Immature natural killer cell (primary cell): ENCODE results near the gene MEIKIN. TPM values are rescaled to one million over a fixed set of nuclear protein-coding genes. Genes with fewer than 3 reads are reported as not detected.
A peak's percentile ranks its signal among the peaks of the same experiment; 100 is the strongest.

Source experiments
- DNase-seq, 3 donors: peaks; one replicate each; pipeline ENCODE4 v3.0.0; 2022; ENCODE audit warnings: mixed read lengths in 1 of 3
- H3K27ac Mint-ChIP-seq, 6 donors: one replicate each; pipeline ENCODE4 v1.8.0; 2020; ENCODE audit warnings: mixed read lengths in 6 of 6, mild to moderate bottlenecking in 5 of 6, inconsistent platforms in 4 of 6, moderate library complexity in 3 of 6
- H3K27me3 Mint-ChIP-seq, 3 donors: one replicate each; pipeline ENCODE4 v1.8.0; 2020 to 2021; ENCODE audit warnings: low read depth in 3 of 3, mild to moderate bottlenecking in 3 of 3, mixed read lengths in 3 of 3, moderate library complexity in 3 of 3, inconsistent platforms in 1 of 3
- H3K36me3 Mint-ChIP-seq, 3 donors: one replicate each; pipeline ENCODE4 v1.8.0; 2020; ENCODE audit warnings: mixed read lengths in 3 of 3, inconsistent platforms in 2 of 3, mild to moderate bottlenecking in 2 of 3
- H3K4me1 Mint-ChIP-seq, 2 donors: one replicate each; pipeline ENCODE4 v1.8.0; 2020; ENCODE audit warnings: inconsistent platforms in 2 of 2, mild to moderate bottlenecking in 2 of 2, mixed read lengths in 2 of 2, moderate library complexity in 1 of 2
- H3K4me3 Mint-ChIP-seq, 5 donors: one replicate each; pipeline ENCODE4 v1.8.0; 2020; ENCODE audit warnings: mild to moderate bottlenecking in 5 of 5, mixed read lengths in 5 of 5, inconsistent platforms in 3 of 5, moderate library complexity in 3 of 5
- H3K9me3 Mint-ChIP-seq, 6 donors: one replicate each; pipeline ENCODE4 v1.8.0; 2020; ENCODE audit warnings: mild to moderate bottlenecking in 6 of 6, mixed read lengths in 6 of 6, inconsistent platforms in 4 of 6, moderate library complexity in 3 of 6
- polyA plus RNA-seq, 3 donors: library from polyadenylated mRNA; unstranded; fragments of 300-500 nt; fragmentation: Illumina TruSeq; gene quantifications; one replicate each; pipeline ENCODE4 v1.2.3, GENCODE V29; 2021

The MEIKIN gene
- polyA plus RNA-seq, result under 1 TPM in 1 of 3 donors, not detected in 2; 0.72 TPM

GRCh38 chr5:131945551-131946168, at the start of gene MEIKIN:
MEIKIN (minus strand) TSS chr5:131945663; CDS start chr5:131945505, 158 bp downstream.
- Mint-ChIP-seq H3K9me3 (no peaks in the 10 kb centered on the region), H3K4me3 (no peak within 1 kb of the TSS), H3K27ac (no peak within 1 kb of the TSS), H3K36me3 (no peaks in the 10 kb centered on the region), H3K27me3 (peaks cover 0 to 4% (median 3%) of the 10 kb centered on the region in 3 donors), H3K4me1 (no peaks in the 10 kb centered on the region)
- no peak for DNase-seq

GRCh38 chr5:131994533-131995226, 49.2 kb upstream of the MEIKIN start:
- H3K4me1 Mint-ChIP-seq, result peaks cover 0 to 8% of the 10 kb centered on the region in 2 donors
- DNase-seq, result no peak
- H3K4me3 Mint-ChIP-seq, result no peak overlapping the region
- peaks cover 0 to 4% (median 2%) of the 10 kb centered on the region in 3 donors for H3K27me3 Mint-ChIP-seq
- H3K36me3 Mint-ChIP-seq, result no peaks in the 10 kb centered on the region
- H3K27ac Mint-ChIP-seq, result no peak overlapping the region
- no peaks in the 10 kb centered on the region for H3K9me3 Mint-ChIP-seq

- DNase-seq, result no peak
- H3K27ac Mint-ChIP-seq, result no peak overlapping the region
- peaks cover 0 to 4% (median 2%) of the 10 kb centered on the region in 3 donors for H3K27me3 Mint-ChIP-seq
- no peak overlapping the region for H3K4me3 Mint-ChIP-seq
- no peaks in the 10 kb centered on the region for H3K9me3 Mint-ChIP-seq
- no peaks in the 10 kb centered on the region for H3K36me3 Mint-ChIP-seq
- peaks cover 0 to 7% of the 10 kb centered on the region in 2 donors for H3K4me1 Mint-ChIP-seq
These were observed 48.6 kb upstream of the MEIKIN start for GRCh38 chr5:131994090-131994489.

GRCh38 chr5:131993676-131994075, 48.2 kb upstream of the MEIKIN start:
- no peak overlapping the region for H3K27ac Mint-ChIP-seq
- H3K9me3 Mint-ChIP-seq, result no peaks in the 10 kb centered on the region
- H3K27me3 Mint-ChIP-seq, result peaks cover 2 to 4% (median 3%) of the 10 kb centered on the region in 3 donors
- no peaks in the 10 kb centered on the region for H3K36me3 Mint-ChIP-seq
- H3K4me3 Mint-ChIP-seq, result no peak overlapping the region
- DNase-seq, result no peak
- peaks cover 0 to 3% of the 10 kb centered on the region in 2 donors for H3K4me1 Mint-ChIP-seq

- Mint-ChIP-seq H3K4me1 (no peaks in the 10 kb centered on the region), H3K27me3 (peaks cover 2 to 4% (median 3%) of the 10 kb centered on the region in 3 donors), H3K4me3 (no peak overlapping the region), H3K9me3 (no peaks in the 10 kb centered on the region), H3K36me3 (no peaks in the 10 kb centered on the region), H3K27ac (no peak overlapping the region)
- no peak for DNase-seq
These were observed 46.9 kb upstream of the MEIKIN start for GRCh38 chr5:131992370-131992769.

- no peaks in the 10 kb centered on the region for H3K36me3 Mint-ChIP-seq
- no peak overlapping the region for H3K4me3 Mint-ChIP-seq
- no peak for DNase-seq
- H3K27ac Mint-ChIP-seq, result peak overlapping the region in 1 of 6 donors; percentile 34
- H3K4me1 Mint-ChIP-seq, result no peaks in the 10 kb centered on the region
- no peaks in the 10 kb centered on the region for H3K9me3 Mint-ChIP-seq
- peaks cover 2 to 4% (median 3%) of the 10 kb centered on the region in 3 donors for H3K27me3 Mint-ChIP-seq
These were observed 46.3 kb upstream of the MEIKIN start for GRCh38 chr5:131991593-131992324.

GRCh38 chr5:131990716-131991115, 45.3 kb upstream of the MEIKIN start:
- Mint-ChIP-seq H3K36me3 (no peaks in the 10 kb centered on the region), H3K4me3 (no peak overlapping the region), H3K27me3 (peaks cover 2 to 4% (median 3%) of the 10 kb centered on the region in 3 donors), H3K4me1 (no peaks in the 10 kb centered on the region), H3K9me3 (no peaks in the 10 kb centered on the region), H3K27ac (no peak overlapping the region)
- no peak for DNase-seq

- Mint-ChIP-seq H3K36me3 (no peaks in the 10 kb centered on the region), H3K27ac (no peak overlapping the region), H3K4me1 (peaks cover 0 to 4% of the 10 kb centered on the region in 2 donors), H3K9me3 (no peaks in the 10 kb centered on the region), H3K4me3 (no peak overlapping the region), H3K27me3 (peaks cover 4 to 6% (median 6%) of the 10 kb centered on the region in 3 donors)
- DNase-seq, result no peak
These were observed 43.1 kb upstream of the MEIKIN start for GRCh38 chr5:131988601-131989000.

- H3K36me3 Mint-ChIP-seq, result no peaks in the 10 kb centered on the region
- no peaks in the 10 kb centered on the region for H3K9me3 Mint-ChIP-seq
- H3K4me3 Mint-ChIP-seq, result no peak overlapping the region
- DNase-seq, result no peak
- H3K4me1 Mint-ChIP-seq, result peaks cover 5 to 15% of the 10 kb centered on the region in 2 donors
- peak overlapping the region in 1 of 6 donors; percentile 65 for H3K27ac Mint-ChIP-seq
- peaks cover 6 to 9% (median 6%) of the 10 kb centered on the region in 3 donors for H3K27me3 Mint-ChIP-seq
These were observed 41.8 kb upstream of the MEIKIN start for GRCh38 chr5:131987251-131987650.

- DNase-seq, result no peak
- H3K9me3 Mint-ChIP-seq, result no peaks in the 10 kb centered on the region
- H3K27me3 Mint-ChIP-seq, result peaks cover 2 to 9% (median 6%) of the 10 kb centered on the region in 3 donors
- no peak overlapping the region for H3K4me3 Mint-ChIP-seq
- no peaks in the 10 kb centered on the region for H3K36me3 Mint-ChIP-seq
- H3K4me1 Mint-ChIP-seq, result peaks cover 5 to 15% of the 10 kb centered on the region in 2 donors
- H3K27ac Mint-ChIP-seq, result peak overlapping the region in 1 of 6 donors; percentile 3
These were observed 40.9 kb upstream of the MEIKIN start for GRCh38 chr5:131986161-131986912.

- Mint-ChIP-seq H3K36me3 (no peaks in the 10 kb centered on the region), H3K4me3 (no peak overlapping the region)
These were observed 39.6 kb upstream of the MEIKIN start for GRCh38 chr5:131984956-131985665.

GRCh38 chr5:131983244-131983771, 37.8 kb upstream of the MEIKIN start:
- no peak overlapping the region for H3K4me3 Mint-ChIP-seq
- H3K27ac Mint-ChIP-seq, result no peak overlapping the region

More at GRCh38 chr5:131984956-131985665, 39.6 kb upstream of the MEIKIN start:
- Mint-ChIP-seq H3K4me1 (peaks cover 5 to 15% of the 10 kb centered on the region in 2 donors), H3K27me3 (peaks cover 1 to 9% (median 6%) of the 10 kb centered on the region in 3 donors), H3K27ac (no peak overlapping the region), H3K9me3 (no peaks in the 10 kb centered on the region)
- no peak for DNase-seq

GRCh38 chr5:131981516-131981915, 36.1 kb upstream of the MEIKIN start:
- Mint-ChIP-seq H3K27me3 (peaks cover 1 to 6% (median 4%) of the 10 kb centered on the region in 3 donors), H3K36me3 (no peaks in the 10 kb centered on the region), H3K27ac (no peak overlapping the region), H3K4me1 (peaks cover 5 to 15% of the 10 kb centered on the region in 2 donors), H3K4me3 (no peak overlapping the region), H3K9me3 (no peaks in the 10 kb centered on the region)
- no peak for DNase-seq

More at GRCh38 chr5:131983244-131983771, 37.8 kb upstream of the MEIKIN start:
- H3K36me3 Mint-ChIP-seq, result no peaks in the 10 kb centered on the region
- H3K27me3 Mint-ChIP-seq, result peaks cover 1 to 6% (median 4%) of the 10 kb centered on the region in 3 donors
- H3K9me3 Mint-ChIP-seq, result no peaks in the 10 kb centered on the region
- H3K4me1 Mint-ChIP-seq, result peaks cover 5 to 15% of the 10 kb centered on the region in 2 donors
- peak in 2 of 3 donors; percentile 17 to 18 for DNase-seq
